GM19043 (cell line): ENCODE data around the gene PRPS1L1.

Source experiments
- ATAC-seq: cut with Tn5 transposase; IDR thresholded peaks from one replicate; pipeline ENCODE4 v1.9.1; 2021; ENCODE audit warnings: low read depth; ENCODE audit not compliant: unreplicated experiment

PRPS1L1 gene

GRCh38 chr7:18027628-18028027 lies at the start of gene PRPS1L1:
PRPS1L1 (minus strand) TSS chr7:18027846.
- ATAC-seq, result no peak

GRCh38 chr7:18076461-18076860 lies 48.8 kb upstream of the PRPS1L1 start:
- ATAC-seq, result no peak

- ATAC-seq, result no peak
Measured at GRCh38 chr7:18068745-18069144, 41.1 kb upstream of the PRPS1L1 start.

GRCh38 chr7:18064242-18064838 lies 36.7 kb upstream of the PRPS1L1 start:
- no peak for ATAC-seq

DNA sequence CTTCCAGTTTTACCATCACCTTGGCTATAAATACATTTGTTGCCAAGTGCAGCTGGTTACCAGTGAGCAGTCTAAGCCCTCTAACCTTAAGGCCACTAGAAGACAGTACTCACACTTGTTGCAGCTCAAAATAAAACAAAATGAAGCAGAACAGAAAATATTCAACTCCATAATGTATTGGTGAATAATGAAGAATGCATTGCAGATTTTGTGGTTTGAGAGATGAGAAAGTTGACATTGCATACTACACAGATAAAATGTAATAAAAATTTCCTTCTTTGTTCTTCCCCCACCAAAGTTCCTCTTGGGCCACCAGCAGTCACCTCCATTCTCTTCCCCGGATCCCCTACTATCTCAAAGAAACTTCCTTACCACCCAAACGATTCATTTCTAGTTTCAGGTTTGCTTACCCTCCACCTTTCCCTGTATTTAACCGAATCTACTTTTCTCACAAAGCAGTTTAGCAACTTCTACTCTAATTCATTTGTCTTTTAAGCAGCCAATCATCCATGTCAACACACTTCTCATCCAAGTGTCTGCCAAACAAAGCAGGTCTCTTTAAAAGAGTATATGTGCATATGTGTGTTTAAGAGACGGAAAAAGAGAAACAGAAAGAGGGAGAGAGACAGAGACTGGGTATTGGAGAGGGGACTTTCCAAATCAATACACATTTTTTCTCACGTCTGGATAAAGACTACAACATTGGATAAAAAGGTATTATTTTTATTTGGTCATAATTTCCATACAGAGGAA lies 35.7 kb upstream of the PRPS1L1 start:
- no peak for ATAC-seq

- ATAC-seq, result no peak
Measured at GRCh38 chr7:18059171-18059570, 31.5 kb upstream of the PRPS1L1 start.

DNA sequence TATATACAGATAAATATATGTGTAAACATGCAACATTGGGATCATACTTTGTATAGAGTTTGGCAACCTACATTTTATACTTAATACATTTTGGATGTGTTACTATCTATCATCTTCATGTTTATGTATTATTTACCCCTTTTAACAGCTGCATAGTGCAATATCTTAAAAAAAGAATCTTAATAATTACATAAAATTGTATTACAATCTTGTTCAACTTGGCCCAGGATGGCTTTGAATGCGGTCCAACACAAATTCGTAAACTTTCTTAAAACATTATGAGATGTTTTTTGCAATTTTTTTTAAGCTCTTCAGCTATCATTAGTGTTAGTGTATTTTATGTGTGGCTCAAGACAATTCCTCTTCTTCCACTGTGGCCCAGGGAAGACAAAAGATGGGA lies 26.3 kb upstream of the PRPS1L1 start:
- no peak for ATAC-seq

- ATAC-seq, result no peak
Measured at GRCh38 chr7:18053177-18053928, 25.7 kb upstream of the PRPS1L1 start.

- ATAC-seq, result no peak
Measured at GRCh38 chr7:18049262-18049661, 21.6 kb upstream of the PRPS1L1 start.

GRCh38 chr7:18046601-18047000 lies 19.0 kb upstream of the PRPS1L1 start:
- ATAC-seq, result no peak

DNA sequence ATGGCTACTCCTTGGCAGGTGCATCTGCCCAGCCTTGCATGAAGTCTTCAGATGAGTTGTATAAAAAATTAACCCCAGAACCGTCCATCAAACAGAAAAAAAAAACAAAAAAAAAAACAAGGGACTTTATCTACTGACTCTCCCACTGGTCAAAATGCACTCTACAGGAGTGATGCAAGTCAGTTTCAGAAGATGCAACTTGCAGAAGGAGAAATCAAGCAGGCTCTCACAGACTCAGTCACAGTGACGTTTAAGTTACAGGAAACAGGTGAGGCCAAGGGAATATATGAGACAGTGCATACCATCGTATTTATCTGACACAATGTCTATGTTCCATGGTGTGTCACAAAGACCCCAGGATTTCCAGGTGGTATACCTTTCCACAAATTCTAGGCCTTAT lies 17.5 kb upstream of the PRPS1L1 start:
- no peak for ATAC-seq

- no peak for ATAC-seq
Measured at GRCh38 chr7:18041191-18041590, 13.5 kb upstream of the PRPS1L1 start.

DNA sequence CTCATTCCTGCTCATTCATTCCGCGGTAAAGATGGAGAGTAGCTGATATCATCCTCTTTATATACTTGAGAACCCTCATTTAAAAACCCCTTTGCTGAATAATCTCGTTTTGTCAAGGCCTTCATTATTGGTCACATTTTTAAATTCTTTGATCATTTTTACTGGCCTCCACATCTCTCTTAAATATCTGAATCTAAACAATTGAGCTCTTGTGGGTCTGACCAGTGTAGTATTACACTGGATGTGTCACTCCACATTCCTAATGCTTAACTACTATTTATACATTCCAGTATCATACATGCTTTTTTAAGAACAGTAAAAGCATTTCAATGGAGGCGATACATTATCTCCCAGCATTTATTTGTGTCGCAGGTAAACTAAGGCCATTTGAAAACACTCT lies 12.6 kb upstream of the PRPS1L1 start:
- no peak for ATAC-seq

DNA sequence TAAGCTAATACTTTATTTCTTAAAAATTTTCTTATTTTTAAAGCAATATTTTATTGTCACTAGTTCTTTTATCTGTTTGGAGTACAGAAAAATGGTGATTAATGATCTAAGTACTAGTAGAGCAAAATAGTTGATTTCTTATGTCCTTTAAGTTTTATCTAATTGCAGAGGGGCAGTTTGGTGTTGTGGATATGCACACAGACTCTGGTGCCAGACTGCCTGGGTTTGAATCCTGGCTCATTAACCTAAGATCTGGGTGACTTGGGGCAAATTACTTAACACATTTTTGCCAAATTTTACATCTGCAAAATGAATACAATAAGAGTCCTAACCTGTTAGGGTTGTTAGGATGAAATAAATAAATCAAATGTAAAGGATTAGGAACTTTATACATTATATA lies 10.7 kb upstream of the PRPS1L1 start:
- no peak for ATAC-seq

- ATAC-seq, result no peak
Measured at GRCh38 chr7:18037609-18038008, 10.0 kb upstream of the PRPS1L1 start.

GRCh38 chr7:18036783-18037182 lies 9.1 kb upstream of the PRPS1L1 start:
- ATAC-seq, result no peak

- no peak for ATAC-seq
Measured at GRCh38 chr7:18030758-18031157, 3.1 kb upstream of the PRPS1L1 start.

DNA sequence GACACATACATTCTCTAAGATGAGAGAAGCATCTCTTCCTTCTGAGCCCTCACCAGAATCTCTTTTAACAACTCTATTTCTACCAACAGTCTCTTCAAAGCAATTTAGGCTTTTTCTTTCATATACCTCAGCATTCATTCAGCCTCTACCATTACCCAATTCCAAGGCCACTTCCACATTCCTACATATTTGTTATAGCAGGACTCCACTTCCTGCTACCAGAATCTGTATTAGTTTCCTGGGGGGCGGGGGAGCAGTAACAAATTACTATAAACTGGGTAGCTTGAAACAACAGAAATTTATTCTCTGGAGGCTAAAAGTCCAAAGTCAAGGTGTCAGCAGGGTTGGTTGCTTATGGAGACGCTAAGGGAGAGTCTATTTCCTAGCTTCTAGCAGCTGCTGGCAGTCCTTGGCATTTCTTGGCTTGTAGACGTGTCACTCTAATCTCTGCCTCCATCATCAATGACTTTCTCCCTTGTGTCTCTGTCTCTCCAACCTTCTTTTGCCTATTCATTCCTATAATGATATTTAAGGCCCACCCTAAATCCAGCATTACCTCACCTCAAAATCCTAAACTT lies 7.4 kb downstream of the PRPS1L1 start:
- no peak for ATAC-seq

GRCh38 chr7:18019555-18019954 lies 8.1 kb downstream of the PRPS1L1 start:
- ATAC-seq, result no peak

DNA sequence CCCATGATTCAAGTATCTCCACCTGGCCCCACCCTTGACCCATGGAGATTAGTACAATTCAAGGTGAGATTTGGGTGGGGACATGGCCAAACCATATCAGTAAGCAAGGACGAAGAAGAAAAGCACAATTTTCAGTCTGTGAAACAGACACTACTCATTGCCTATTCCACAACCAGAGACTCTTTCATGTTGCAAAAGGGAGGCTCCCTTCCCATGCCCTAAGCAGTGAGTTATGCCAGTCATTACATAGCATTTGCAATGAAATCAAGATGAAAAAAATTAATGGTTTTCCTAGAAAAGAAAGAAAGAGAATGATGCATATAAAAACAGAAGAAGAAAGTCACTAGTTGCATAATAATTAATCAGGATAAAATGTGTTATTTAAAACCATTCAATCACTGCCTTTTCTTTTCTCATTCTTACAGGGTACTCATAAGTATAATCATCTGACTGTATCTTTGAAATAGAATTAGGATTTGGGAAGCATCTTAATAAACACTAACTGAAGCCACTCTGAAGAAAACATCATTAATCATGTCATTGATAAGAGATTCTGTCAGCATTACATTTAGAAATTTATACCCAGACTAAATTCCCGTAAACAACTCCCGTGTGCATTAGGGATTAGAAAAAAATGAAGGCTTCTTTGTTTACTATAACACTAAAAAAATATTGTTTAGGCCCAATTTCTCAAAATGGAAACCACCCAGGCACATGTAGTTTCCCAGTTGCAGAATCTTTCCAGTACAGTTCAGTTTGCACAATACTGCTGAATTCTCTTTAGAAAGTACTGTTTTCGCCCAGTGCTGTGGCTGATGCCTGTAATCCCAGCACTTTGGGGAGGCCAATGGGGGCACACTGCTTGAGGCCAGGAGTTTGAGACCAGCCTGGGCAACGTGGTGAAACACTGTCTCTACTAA lies 9.1 kb downstream of the PRPS1L1 start:
- no peak for ATAC-seq
